RPMI8226 (cell line): ENCODE measurements around the gene MRM2.

Source experiments
- DNase-seq: peaks from one replicate; pipeline ENCODE4 v3.0.0-alpha.2; 2015

Gene MRM2

DNA sequence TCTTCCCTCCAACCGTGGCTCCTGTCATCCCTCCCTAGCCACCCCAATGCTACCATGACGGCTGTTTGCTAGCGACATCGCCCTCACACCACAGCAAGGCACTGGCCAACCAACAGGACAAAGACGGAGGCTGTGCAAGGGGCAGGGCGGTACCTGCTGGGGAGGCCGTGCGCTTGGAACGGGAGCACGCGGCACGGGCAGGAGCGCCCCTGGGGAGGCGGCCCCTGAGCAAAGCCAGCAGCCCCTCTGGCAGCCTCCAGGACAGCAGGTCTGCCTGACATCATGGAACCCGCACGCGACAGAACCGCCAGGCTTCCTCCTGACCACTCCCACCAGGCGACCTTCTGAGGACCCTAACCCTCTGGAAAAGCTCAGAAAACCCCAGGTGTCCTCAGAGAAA, 22.0 kb downstream of the MRM2 start:
- DNase-seq = no peak

GRCh38 chr7:2219606-2220005, 22.4 kb downstream of the MRM2 start:
- DNase-seq = no peak

GRCh38 chr7:2219136-2219535, 22.9 kb downstream of the MRM2 start:
- no peak for DNase-seq

DNA sequence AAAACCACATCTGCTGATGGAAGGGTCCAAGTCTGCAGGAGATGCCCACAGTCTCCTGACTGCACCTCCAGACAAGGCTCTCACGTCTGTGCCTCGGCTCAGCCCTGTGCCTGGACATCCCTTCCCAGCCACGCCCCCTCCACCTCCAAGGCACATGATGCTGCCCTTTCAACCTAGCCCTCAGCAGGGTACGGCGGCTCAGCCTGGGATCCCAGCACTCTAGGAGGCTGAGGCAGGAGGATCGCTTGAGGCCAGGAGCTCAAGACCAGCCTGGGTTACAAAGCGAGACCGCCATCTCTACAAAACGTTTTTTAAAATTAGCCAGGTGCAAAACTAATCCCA, 23.6 kb downstream of the MRM2 start:
- DNase-seq = no peak

DNA sequence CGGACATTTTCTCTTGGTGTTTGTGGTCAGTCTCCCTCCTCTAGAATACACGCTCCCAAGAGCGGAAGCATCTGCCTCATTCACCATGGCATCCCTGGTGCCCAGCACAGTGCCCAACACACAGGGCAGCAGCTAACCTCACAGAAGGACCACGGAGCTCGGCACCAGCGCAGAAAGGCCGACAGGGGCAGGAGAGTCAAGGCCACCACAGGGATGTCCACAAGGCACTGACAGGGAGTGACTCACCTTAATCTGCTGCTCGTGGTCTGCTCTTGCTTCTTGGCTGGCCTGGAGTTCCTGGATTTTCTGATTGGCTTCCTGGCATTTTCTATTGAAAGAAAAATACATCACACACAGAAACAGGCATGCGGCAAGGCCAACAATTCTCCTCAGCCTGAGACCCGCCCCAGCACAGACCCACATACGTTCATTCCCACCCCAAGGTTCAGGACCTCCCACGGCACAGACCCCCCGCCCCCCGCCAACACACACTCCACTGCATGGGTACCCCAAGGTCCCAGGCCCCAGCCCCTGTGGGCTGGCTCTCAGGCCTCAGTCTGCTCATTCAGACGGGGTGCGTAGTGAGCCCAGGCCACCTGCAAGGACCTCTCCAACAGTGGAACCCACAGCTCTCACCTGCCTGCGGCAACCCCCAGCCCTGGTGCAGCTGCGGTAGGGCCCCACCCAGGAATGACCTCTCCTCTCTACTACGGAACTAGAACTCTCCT, 24.1 kb downstream of the MRM2 start:
- DNase-seq = no peak

- DNase-seq = no peak
These were observed 24.8 kb downstream of the MRM2 start for GRCh38 chr7:2217206-2217605.

- no peak for DNase-seq
These were observed 26.2 kb downstream of the MRM2 start for GRCh38 chr7:2215851-2216250.

GRCh38 chr7:2214636-2215035, 27.4 kb downstream of the MRM2 start:
- no peak for DNase-seq

DNA sequence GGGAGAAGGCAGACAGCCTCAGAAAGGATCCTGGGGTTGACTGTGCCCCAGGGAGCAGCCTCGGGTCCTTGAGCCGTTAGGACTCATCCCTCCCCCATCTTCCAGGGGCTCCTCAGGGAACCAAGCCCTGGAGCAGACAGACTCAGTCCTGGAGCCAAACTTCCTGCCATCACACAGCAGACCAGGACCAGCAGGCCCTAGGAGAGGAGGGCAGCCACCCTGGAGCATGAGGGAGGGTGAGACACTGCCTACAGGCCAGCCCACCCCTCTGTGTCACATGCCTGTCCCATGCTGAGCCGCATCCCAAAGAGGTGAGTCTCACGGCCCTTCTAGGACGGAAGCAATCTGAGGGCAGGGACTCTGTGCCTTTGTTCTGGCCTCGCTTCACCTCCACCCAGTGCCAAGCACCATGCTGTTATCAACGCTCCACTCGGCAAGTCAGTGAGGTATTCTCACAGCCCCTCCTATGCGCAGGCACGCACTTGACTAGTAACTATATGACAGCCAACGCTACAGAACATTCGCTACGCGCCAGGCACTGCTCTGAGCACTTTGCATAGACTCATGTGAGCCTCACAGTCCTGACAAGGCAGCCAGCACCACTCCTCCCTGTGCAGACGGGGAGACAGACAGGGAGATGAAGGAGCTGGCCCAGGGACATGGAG, 28.3 kb downstream of the MRM2 start:
- DNase-seq = no peak

DNA sequence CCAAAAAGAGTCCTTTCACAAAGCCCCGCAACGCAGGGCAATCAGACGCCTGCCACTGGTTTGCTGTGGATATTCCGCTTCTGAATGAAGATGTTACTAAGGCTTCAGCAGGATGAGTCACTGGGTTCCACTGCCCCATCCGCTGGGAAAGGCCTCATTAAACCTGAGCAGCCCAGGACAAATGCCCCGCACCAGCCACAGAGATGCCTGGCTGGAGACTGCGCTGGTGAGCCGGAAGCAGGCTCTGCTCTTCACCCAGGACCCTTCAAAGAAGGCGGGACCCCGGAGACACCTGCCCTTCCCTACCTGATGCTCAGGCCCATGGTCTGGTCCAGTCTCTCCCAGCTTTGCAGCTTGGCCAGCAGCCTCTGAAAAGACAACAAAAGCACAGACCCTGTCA, 29.1 kb downstream of the MRM2 start:
- no peak for DNase-seq

GRCh38 chr7:2211926-2212325, 30.1 kb downstream of the MRM2 start:
- DNase-seq = no peak

DNA sequence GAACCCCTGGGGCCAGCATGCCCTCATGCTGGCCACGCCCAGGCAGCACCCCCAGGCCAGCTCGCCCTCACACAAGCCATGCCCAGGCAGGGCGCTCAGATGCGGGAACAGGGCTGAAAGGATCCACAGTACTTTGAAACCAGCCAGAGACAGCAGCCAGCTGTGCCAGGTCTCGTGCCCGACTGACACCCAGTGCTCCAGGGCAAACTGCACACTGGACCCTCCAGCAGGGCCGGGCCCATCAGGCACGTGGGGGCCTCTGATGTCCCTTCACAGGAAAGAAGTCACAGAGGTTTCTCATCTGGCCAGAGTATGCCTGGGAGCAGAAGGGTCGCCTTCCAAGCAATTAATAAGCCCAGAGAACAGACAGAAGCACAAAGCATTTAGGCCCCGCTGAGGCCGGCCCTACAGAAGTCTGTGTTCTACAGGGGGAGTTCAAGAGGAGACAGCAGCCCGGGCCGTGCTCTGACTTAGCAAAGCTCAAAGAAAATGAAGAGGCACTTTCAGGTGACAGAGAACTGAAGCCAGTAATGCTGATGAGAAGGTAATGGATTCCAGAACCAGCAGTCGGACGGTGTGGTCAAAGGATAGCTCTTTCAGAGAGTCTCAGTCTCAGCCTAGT, 30.6 kb downstream of the MRM2 start:
- DNase-seq = no peak

GRCh38 chr7:2210551-2211258, 31.3 kb downstream of the MRM2 start:
- DNase-seq = no peak

DNA sequence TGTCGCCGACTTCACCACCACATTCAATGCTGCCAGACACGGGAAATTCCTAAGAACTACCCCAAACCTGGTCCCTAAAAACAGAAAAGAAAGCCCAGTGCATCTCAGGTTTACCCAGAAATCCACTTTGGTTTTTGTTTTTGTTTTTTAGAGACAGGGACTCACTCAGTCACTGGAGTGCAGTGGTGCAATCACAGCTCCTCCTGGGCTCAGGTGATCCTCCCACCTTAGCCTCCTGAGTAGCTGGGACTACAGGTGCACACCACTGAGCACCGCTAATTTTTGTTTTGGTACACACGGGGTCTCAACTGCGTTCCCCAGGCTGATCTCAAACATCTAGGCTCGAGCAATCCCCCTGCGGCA, 32.1 kb downstream of the MRM2 start:
- no peak for DNase-seq

- DNase-seq = peak; percentile 21
These were observed 32.7 kb downstream of the MRM2 start for GRCh38 chr7:2209146-2209960.

DNA sequence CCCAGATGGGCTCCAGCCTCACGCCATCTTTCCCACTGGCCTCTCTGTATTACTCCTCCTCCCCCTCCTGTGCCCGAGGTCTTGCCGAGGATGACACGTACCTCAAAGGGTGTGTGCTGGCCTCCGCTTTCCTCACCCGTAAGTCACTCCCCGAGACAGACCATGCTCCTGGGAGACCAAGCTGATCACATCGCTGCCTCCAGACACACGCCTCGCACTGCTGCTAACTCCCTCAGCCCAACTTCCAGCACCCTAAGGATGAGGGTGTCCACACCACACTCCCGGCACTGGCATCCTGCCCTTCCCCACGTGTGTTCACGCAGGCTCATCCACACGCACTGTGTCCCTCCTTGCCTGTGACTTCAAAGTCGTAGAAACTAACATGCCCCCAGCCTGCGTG, 33.3 kb downstream of the MRM2 start:
- no peak for DNase-seq

DNA sequence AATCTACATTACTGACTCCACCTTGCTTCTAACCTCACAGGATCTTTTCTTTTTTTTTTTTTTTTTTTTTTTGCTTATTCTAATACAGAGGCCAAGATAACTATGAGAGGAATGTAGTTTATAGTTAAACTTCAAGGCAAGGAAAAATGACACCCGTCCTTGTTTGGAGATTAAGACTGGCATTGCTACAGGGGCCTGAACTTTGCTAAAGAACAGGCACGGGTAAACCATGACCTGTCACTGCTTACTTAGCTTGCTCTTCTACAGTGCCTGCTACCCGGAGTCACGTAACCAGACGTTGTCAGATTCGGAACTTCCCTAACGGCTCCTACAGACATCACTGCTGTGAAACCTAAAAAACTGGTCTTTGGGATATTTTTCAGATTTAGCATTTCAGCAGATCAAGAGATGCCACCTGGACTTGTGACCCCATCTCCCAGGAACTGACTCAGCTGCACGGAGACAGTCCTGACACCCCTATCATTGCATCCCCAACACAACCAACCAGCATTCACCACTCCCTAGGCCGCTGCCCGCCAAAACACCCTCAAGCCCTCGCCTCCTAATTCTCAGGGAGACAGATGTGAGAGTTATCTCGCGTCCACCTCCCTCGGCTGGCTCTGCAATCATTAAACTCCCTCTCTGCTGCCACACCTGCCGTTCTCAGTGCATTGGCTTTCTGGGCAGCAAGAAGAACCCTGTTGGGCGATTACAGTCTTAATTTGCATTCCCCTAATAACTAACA, 36.8 kb downstream of the MRM2 start:
- DNase-seq = no peak

- DNase-seq = no peak
These were observed 37.6 kb downstream of the MRM2 start for GRCh38 chr7:2204446-2204845.

DNA sequence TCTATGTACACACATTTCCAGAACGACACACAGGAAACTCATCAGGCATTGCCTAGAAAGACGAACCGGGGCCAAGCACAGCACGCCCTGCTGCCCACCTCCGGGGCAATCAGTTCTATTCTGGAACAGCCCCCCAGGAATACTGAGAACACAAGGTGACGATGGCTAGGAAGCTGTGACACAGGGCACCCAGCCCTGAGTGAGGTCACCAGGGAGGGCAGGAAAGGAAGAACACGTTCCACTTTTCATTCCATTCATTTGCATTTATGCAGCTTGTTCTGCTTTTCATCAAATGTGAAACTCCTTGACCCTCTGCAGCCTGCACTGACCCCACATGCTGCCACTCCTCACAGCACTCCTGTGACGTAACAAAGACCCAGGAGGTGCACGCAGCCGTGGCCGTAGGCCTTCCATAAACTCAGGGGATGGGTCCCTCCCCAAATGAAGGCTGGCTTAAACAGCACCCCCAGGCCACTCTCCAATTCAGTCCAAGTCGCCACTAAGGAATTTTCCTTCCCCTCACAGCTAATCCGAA, 38.2 kb downstream of the MRM2 start:
- DNase-seq = no peak

- no peak for DNase-seq
These were observed 38.9 kb downstream of the MRM2 start for GRCh38 chr7:2202901-2203765.

DNA sequence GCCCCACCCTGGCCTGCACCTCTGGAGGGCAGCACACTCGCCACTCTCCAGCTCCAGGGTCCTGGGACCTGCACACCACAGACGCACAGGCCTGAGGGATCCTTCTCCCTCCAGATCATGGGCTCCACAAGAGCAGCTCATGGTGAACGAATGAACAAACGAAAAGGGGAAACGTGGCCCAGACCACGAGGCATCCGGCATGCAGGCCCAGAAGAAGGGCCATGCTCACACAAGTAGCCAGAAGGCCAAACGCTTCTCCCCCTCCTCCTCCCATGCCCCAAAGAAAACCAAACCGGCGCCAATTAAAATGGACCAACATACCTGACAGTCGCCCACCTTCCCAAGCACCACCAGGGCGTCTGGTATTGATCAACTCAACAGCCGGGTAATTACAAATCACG, 39.6 kb downstream of the MRM2 start:
- no peak for DNase-seq
